KMS-11 (cell line): ENCODE measurements around the gene DRC1.

Source experiments
- H2AFZ ChIP-seq: fragments of 200-600 bp; sonication (generic); 2 replicates; pipeline ENCODE4 v1.6.1; 2016; ENCODE audit warnings: antibody characterized with exemption, mixed run types, low read depth
- H3K27ac ChIP-seq: fragments of 200-600 bp; sonication (generic); 2 replicates; pipeline ENCODE4 v1.6.1; 2016; ENCODE audit warnings: mild to moderate bottlenecking, mixed run types
- H3K27me3 ChIP-seq: fragments of 200-600 bp; sonication (generic); 2 replicates; pipeline ENCODE4 v1.6.1; 2017; ENCODE audit warnings: mild to moderate bottlenecking, low read depth, mixed run types, moderate library complexity; ENCODE audit not compliant: insufficient read depth
- H3K36me3 ChIP-seq: fragments of 200-600 bp; sonication (generic); 2 replicates; pipeline ENCODE4 v1.6.1; 2017; ENCODE audit warnings: mild to moderate bottlenecking, mixed run types; ENCODE audit not compliant: insufficient read depth
- H3K4me1 ChIP-seq: fragments of 200-600 bp; sonication (generic); 2 replicates; pipeline ENCODE4 v1.6.1; 2016; ENCODE audit warnings: mild to moderate bottlenecking, low read depth, mixed run types; ENCODE audit not compliant: poor library complexity, severe bottlenecking
- H3K4me2 ChIP-seq: fragments of 200-600 bp; sonication (generic); 2 replicates; pipeline ENCODE4 v1.7.0; 2016; ENCODE audit warnings: mild to moderate bottlenecking, mixed run types
- H3K4me3 ChIP-seq: fragments of 200-600 bp; sonication (generic); IDR thresholded peaks from 2 replicates; pipeline ENCODE4 v1.6.1; 2017; ENCODE audit warnings: low read depth, low read length, mixed read lengths; ENCODE audit not compliant: insufficient read depth
- H3K79me2 ChIP-seq: fragments of 200-600 bp; sonication (generic); 2 replicates; pipeline ENCODE4 v1.6.1; 2016; ENCODE audit warnings: low read depth, mixed run types; ENCODE audit not compliant: insufficient read depth
- H3K9ac ChIP-seq: fragments of 200-600 bp; sonication (generic); 2 replicates; pipeline ENCODE4 v1.6.1; 2016; ENCODE audit warnings: mild to moderate bottlenecking, mixed run types
- H4K20me1 ChIP-seq: fragments of 200-600 bp; sonication (generic); 2 replicates; pipeline ENCODE4 v1.6.1; 2016; ENCODE audit warnings: mild to moderate bottlenecking, mixed run types; ENCODE audit not compliant: insufficient read depth
- TF ChIP-seq, protein P1 (sequence below): fragments of 200-600 bp; sonication (generic); conservative IDR thresholded peaks from 2 replicates; pipeline ENCODE4 v1.6.1; 2017; ENCODE audit warnings: low read depth, mild to moderate bottlenecking, antibody characterized with exemption, low read length, moderate library complexity, mixed read lengths

Gene DRC1

GRCh38 chr2:26488463-26489212 lies 86.9 kb downstream of the DRC1 start:
- TF ChIP-seq, protein P1, sequence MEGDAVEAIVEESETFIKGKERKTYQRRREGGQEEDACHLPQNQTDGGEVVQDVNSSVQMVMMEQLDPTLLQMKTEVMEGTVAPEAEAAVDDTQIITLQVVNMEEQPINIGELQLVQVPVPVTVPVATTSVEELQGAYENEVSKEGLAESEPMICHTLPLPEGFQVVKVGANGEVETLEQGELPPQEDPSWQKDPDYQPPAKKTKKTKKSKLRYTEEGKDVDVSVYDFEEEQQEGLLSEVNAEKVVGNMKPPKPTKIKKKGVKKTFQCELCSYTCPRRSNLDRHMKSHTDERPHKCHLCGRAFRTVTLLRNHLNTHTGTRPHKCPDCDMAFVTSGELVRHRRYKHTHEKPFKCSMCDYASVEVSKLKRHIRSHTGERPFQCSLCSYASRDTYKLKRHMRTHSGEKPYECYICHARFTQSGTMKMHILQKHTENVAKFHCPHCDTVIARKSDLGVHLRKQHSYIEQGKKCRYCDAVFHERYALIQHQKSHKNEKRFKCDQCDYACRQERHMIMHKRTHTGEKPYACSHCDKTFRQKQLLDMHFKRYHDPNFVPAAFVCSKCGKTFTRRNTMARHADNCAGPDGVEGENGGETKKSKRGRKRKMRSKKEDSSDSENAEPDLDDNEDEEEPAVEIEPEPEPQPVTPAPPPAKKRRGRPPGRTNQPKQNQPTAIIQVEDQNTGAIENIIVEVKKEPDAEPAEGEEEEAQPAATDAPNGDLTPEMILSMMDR = no peak
- no peak overlapping the region for H3K27ac ChIP-seq
- H3K36me3 ChIP-seq = no peaks in the 10 kb centered on the region
- H3K4me1 ChIP-seq = no peaks in the 10 kb centered on the region
- H3K4me2 ChIP-seq = no peak overlapping the region
- H2AFZ ChIP-seq = no peak overlapping the region
- H3K27me3 ChIP-seq = no peaks in the 10 kb centered on the region
- H4K20me1 ChIP-seq = no peaks in the 10 kb centered on the region
- no peak overlapping the region for H3K4me3 ChIP-seq
- no peak overlapping the region for H3K9ac ChIP-seq
- no peaks in the 10 kb centered on the region for H3K79me2 ChIP-seq

DNA sequence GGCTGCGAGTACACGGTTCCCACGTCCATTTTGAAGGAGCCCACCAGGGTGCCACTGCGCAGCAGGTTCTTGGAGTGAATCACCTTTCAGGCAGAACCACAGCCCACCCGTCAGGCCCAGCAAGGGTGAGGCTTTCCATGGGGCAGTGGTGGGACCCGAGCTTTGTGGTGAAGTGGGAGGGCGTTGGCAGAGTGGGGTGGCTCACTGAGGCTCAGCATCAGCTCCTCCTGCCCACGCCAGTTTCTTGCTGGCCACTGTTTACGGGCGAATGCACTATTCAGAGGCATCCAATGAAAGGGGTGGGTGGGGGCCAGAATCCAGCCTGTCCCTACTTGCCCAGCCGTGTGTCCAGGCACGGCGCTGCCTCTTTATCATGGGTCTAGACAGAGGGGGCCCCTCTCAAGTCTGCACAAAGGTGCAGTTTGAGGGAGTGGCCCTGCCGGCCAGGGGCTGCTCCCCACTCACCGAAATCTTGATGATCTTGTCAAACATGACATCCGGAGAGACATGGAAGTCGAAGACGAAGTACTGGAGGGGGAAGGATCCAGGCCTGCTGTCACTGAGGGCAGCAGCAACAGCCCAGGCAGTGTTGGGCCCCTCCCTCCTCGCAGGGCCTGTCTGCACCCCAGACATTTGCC lies 87.6 kb downstream of the DRC1 start:
- TF ChIP-seq, protein P1 = no peak
- H3K27me3 ChIP-seq = no peaks in the 10 kb centered on the region
- H3K27ac ChIP-seq = no peak overlapping the region
- no peaks in the 10 kb centered on the region for H4K20me1 ChIP-seq
- H2AFZ ChIP-seq = no peak overlapping the region
- H3K4me2 ChIP-seq = no peak overlapping the region
- H3K9ac ChIP-seq = no peak overlapping the region
- H3K79me2 ChIP-seq = no peaks in the 10 kb centered on the region
- no peak overlapping the region for H3K4me3 ChIP-seq
- H3K4me1 ChIP-seq = no peaks in the 10 kb centered on the region
- no peaks in the 10 kb centered on the region for H3K36me3 ChIP-seq

DNA sequence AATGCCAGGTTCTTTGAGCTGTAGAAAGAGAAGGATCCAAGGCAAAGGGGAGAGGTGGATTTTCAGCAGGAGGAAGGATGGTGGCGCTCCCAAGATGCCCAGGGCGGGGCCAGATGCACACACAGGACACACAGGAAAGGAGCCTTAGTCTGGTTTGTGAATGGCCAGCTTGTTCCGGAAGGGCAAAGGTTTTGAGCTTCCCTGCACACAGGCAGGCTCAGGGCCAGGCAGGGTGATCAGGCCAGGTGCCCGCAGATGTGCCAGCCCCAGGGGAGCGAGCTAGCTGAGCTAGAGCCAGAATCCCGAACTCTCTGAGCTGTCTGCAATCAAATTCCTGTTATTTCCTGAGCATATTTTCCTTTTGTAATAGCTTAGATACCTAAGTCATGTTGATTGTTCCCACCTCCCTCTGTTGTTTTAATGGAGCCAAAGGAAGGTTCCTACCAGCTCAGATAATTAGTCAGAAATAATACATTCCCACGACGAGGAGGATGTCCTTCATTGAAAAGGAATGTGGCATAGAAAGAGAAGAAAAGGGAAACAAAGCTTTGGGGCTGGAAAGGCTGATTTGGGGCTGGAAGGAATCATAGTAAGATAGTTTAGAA lies 89.9 kb downstream of the DRC1 start:
- no peaks in the 10 kb centered on the region for H3K27me3 ChIP-seq
- TF ChIP-seq, protein P1 = no peak
- no peak overlapping the region for H3K27ac ChIP-seq
- no peaks in the 10 kb centered on the region for H3K4me1 ChIP-seq
- no peaks in the 10 kb centered on the region for H4K20me1 ChIP-seq
- no peaks in the 10 kb centered on the region for H3K36me3 ChIP-seq
- no peak overlapping the region for H2AFZ ChIP-seq
- no peak overlapping the region for H3K4me2 ChIP-seq
- H3K79me2 ChIP-seq = no peaks in the 10 kb centered on the region
- no peak overlapping the region for H3K9ac ChIP-seq
- H3K4me3 ChIP-seq = no peak overlapping the region

- H3K4me1 ChIP-seq = no peaks in the 10 kb centered on the region
- H4K20me1 ChIP-seq = no peaks in the 10 kb centered on the region
- no peak overlapping the region for H3K27ac ChIP-seq
- no peaks in the 10 kb centered on the region for H3K36me3 ChIP-seq
- H3K4me2 ChIP-seq = no peak overlapping the region
- TF ChIP-seq, protein P1 = no peak
- no peaks in the 10 kb centered on the region for H3K79me2 ChIP-seq
- no peak overlapping the region for H3K9ac ChIP-seq
- no peak overlapping the region for H3K4me3 ChIP-seq
- no peak overlapping the region for H2AFZ ChIP-seq
- no peaks in the 10 kb centered on the region for H3K27me3 ChIP-seq
Observed at GRCh38 chr2:26492749-26493515, 91.2 kb downstream of the DRC1 start.
